Activated T-cell treated with anti-CD3 and anti-CD28 coated beads, Interleukin-2, amount 50 U/mL, for 24 hours (primary cell): Measurements from ENCODE around the gene COA8.

Experiments used
- DNase-seq: peaks from one replicate; pipeline ENCODE4 v3.0.0-alpha.2; 2020
- H3K27ac Mint-ChIP-seq: 2 replicates; pipeline ENCODE4 v1.8.0; 2020; ENCODE audit warnings: mild to moderate bottlenecking, mixed read lengths
- H3K27me3 Mint-ChIP-seq: 2 replicates; pipeline ENCODE4 v1.8.0; 2020; ENCODE audit warnings: mixed read lengths
- H3K36me3 Mint-ChIP-seq: 2 replicates; pipeline ENCODE4 v1.8.0; 2020; ENCODE audit warnings: low read depth, mixed read lengths
- H3K4me1 Mint-ChIP-seq: 2 replicates; pipeline ENCODE4 v1.8.0; 2020; ENCODE audit warnings: low read depth, mixed read lengths
- H3K4me3 Mint-ChIP-seq: 2 replicates; pipeline ENCODE4 v1.8.0; 2020; ENCODE audit warnings: mild to moderate bottlenecking, moderate library complexity, mixed read lengths
- H3K9me3 Mint-ChIP-seq: 2 replicates; pipeline ENCODE4 v1.8.0; 2020; ENCODE audit warnings: mixed read lengths

COA8 gene

GRCh38 chr14:103560691-103561090 is 2.1 kb upstream of the COA8 start:
- peaks cover 67% of the 10 kb centered on the region for H3K36me3 Mint-ChIP-seq
- peaks cover 66% of the 10 kb centered on the region for H3K4me1 Mint-ChIP-seq
- H3K27ac Mint-ChIP-seq = peak overlapping the region; percentile 94

DNA sequence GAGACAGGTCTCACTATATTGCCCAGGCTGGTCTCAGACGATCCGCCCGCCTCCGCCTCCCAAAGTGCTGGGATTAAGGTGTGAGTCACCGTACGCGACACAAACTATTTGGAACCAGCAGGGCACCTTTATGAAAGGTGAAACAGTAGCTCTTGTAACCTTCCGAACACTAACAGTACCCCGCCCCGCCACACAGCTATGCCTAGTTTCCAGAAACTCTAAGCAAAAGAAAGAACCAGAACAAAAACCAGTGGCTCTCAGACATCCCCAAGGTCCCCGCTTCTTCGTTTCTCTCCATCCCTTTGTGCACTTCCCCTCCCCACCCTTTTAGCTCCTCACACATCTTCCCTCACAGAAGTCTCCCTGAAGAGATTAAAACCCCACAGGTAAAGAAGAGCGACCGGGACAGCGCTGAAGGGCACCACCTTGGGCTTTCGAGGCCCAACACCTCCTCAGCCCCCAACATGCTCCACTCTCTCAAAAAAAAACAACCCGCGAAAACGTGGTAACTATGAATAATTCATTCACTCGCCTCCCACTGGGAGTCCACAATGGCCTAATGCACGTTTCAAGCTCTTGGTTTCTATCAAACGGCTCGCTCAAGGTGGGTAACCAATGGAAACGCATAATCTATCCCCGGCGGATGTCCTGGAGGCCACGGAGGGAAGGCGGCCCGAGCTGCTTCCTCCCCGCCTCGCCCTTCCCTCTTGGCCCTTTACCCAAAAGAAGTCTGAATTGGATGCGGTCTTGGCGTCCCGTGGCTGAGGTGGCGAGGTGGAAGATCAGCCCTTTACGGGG is 1.2 kb upstream of the COA8 start:
- peaks cover 72% of the 10 kb centered on the region for H3K4me1 Mint-ChIP-seq
- DNase-seq = no peak
- H3K27ac Mint-ChIP-seq = peak overlapping the region; percentile 94
- H3K36me3 Mint-ChIP-seq = peaks cover 70% of the 10 kb centered on the region
- H3K4me3 Mint-ChIP-seq = peak overlapping the region; percentile 95
- no peaks in the 10 kb centered on the region for H3K27me3 Mint-ChIP-seq
- H3K9me3 Mint-ChIP-seq = no peaks in the 10 kb centered on the region

More at GRCh38 chr14:103560691-103561090, 2.1 kb upstream of the COA8 start:
- Mint-ChIP-seq H3K27me3 (no peaks in the 10 kb centered on the region), H3K4me3 (peak overlapping the region; percentile 95), H3K9me3 (no peaks in the 10 kb centered on the region)
- DNase-seq = no peak

DNA sequence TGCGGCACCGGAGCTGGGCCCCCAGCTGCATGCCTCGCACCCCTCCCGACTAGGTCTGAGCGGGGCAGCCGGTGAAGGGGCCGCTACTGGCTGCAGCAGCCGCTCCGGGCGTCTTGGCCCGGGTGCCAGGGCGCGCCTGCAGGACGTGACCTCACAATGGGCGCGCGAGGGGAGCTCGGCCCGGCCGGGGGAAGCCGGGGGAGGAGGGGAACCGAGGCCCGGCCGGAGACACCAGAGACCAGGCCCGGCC is 656 bp upstream of the COA8 start:
- Mint-ChIP-seq H3K36me3 (peaks cover 68% of the 10 kb centered on the region), H3K4me3 (peak overlapping the region; percentile 95), H3K27me3 (no peaks in the 10 kb centered on the region), H3K9me3 (no peaks in the 10 kb centered on the region), H3K27ac (peak overlapping the region; percentile 94), H3K4me1 (peaks cover 70% of the 10 kb centered on the region)
- DNase-seq = no peak

GRCh38 chr14:103563226-103563620 is 463 bp downstream of the COA8 start:
- Mint-ChIP-seq H3K4me3 (peak overlapping the region; percentile 95), H3K9me3 (no peaks in the 10 kb centered on the region), H3K4me1 (peaks cover 65% of the 10 kb centered on the region), H3K27ac (peak overlapping the region; percentile 88), H3K36me3 (peaks cover 60% of the 10 kb centered on the region), H3K27me3 (no peaks in the 10 kb centered on the region)
- no peak for DNase-seq

- DNase-seq = no peak
- peaks cover 58% of the 10 kb centered on the region for H3K4me1 Mint-ChIP-seq
These were observed 1.2 kb downstream of the COA8 start for GRCh38 chr14:103563844-103564505.

DNA sequence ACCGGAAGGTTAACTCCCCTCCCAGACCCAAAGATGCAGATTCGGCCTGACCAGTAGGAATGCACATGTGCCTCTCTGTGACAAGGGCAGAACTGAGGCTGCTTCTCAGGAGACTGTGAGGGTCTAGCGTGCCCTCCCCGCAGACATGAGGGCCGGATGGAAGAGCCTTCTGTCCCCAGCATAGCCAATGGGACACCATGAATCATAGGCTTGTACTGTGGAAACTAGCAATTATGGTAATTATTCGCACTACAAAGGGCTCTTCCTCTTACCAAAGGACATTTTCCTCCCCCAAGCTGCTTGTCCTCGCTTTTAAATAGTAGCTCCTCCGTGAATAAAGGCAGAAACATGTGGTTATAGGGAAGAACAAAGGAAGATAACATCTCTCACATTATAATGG is 6.2 kb downstream of the COA8 start:
- Mint-ChIP-seq H3K36me3 (peaks cover 35% of the 10 kb centered on the region), H3K27ac (no peak overlapping the region), H3K4me1 (peaks cover 24% of the 10 kb centered on the region), H3K4me3 (no peak overlapping the region), H3K27me3 (no peaks in the 10 kb centered on the region), H3K9me3 (no peaks in the 10 kb centered on the region)
- no peak for DNase-seq

More at GRCh38 chr14:103563844-103564505, 1.2 kb downstream of the COA8 start:
- Mint-ChIP-seq H3K9me3 (no peaks in the 10 kb centered on the region), H3K27me3 (no peaks in the 10 kb centered on the region), H3K4me3 (peak overlapping the region; percentile 95), H3K36me3 (peaks cover 53% of the 10 kb centered on the region), H3K27ac (peak overlapping the region; percentile 52)

GRCh38 chr14:103569408-103569807 is 6.6 kb downstream of the COA8 start:
- Mint-ChIP-seq H3K27me3 (no peaks in the 10 kb centered on the region), H3K4me3 (no peak overlapping the region), H3K4me1 (peaks cover 20% of the 10 kb centered on the region), H3K36me3 (peaks cover 37% of the 10 kb centered on the region), H3K9me3 (no peaks in the 10 kb centered on the region), H3K27ac (no peak overlapping the region)
- DNase-seq = no peak

GRCh38 chr14:103574104-103574503 is 11.3 kb downstream of the COA8 start:
- Mint-ChIP-seq H3K27me3 (no peaks in the 10 kb centered on the region), H3K27ac (no peak overlapping the region), H3K4me1 (peaks cover 2% of the 10 kb centered on the region), H3K9me3 (no peaks in the 10 kb centered on the region), H3K36me3 (peaks cover 60% of the 10 kb centered on the region), H3K4me3 (no peak overlapping the region)
- DNase-seq = no peak

DNA sequence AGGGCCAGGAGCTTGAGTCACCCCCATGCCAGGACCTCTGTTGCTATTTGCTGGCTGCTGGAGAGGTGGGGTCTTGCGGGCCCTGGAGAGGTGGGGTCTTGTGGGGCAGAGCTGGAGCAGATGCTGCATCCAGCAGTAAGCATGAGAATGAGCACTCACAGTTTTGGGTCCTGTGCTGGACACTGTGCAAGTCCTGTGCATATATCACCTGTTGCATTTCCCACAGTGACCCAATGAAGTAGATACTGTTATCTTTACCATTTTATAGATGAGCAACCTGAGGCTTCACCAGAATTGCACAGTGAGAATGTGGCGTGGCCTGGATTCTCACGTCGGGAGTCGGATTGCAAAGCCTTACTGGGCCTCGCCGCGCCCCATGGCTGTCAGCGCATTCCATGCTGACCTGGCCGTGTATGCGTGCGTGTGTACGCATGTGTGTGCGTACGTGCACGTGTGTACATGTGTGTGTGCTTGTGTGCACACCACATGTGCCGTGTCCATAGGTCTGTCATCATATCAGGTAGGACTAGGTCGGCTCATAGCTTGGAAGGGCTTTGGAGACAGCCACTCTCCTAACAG is 12.0 kb downstream of the COA8 start:
- H3K27ac Mint-ChIP-seq = no peak overlapping the region

DNA sequence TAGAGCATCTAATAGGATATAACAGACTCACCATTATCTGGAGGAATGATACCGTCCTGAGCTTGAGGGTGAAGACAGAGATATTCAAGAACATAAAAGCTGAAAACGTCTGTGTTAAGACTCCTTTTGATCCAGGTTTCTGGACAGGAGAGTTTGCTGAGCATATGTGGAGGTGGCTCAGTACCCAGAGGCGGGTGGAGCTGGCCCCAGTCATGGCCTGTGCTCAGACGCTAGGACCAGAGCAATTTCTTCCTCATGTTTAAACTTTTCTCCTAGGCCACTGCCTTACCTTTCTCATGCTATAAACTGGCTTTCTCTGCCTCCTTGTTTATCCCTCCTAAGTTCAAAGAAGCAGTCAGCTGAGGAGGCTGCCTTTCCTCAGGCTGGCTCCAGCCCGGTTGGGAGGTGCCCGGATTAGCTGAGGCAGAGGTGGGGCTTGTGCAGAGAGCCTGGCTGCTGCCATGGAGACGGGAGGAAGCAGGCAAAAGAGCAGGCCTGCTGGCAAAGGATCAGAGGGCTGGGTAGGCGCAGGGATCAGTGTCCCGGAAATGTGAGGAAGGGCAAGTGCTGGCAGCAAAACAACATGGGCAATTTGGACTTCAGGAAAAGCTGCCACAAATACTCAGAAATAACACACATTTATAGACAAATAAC is 13.7 kb downstream of the COA8 start:
- Mint-ChIP-seq H3K36me3 (peaks cover 64% of the 10 kb centered on the region), H3K27me3 (no peaks in the 10 kb centered on the region), H3K4me3 (no peak overlapping the region), H3K27ac (no peak overlapping the region), H3K4me1 (no peaks in the 10 kb centered on the region), H3K9me3 (no peaks in the 10 kb centered on the region)
- no peak for DNase-seq

More for the DNA sequence above, 12.0 kb downstream of the COA8 start:
- no peak overlapping the region for H3K4me3 Mint-ChIP-seq
- no peaks in the 10 kb centered on the region for H3K27me3 Mint-ChIP-seq
- H3K36me3 Mint-ChIP-seq = peaks cover 58% of the 10 kb centered on the region
- H3K9me3 Mint-ChIP-seq = no peaks in the 10 kb centered on the region
- no peaks in the 10 kb centered on the region for H3K4me1 Mint-ChIP-seq
- no peak for DNase-seq

GRCh38 chr14:103578401-103579075 is 15.8 kb downstream of the COA8 start:
- Mint-ChIP-seq H3K4me3 (no peak overlapping the region), H3K36me3 (peaks cover 62% of the 10 kb centered on the region)

GRCh38 chr14:103581206-103581605 is 18.4 kb downstream of the COA8 start:
- Mint-ChIP-seq H3K9me3 (no peaks in the 10 kb centered on the region), H3K27ac (no peak overlapping the region), H3K4me3 (no peak overlapping the region), H3K27me3 (no peaks in the 10 kb centered on the region), H3K36me3 (peaks cover 54% of the 10 kb centered on the region), H3K4me1 (no peaks in the 10 kb centered on the region)
- DNase-seq = no peak

More at GRCh38 chr14:103578401-103579075, 15.8 kb downstream of the COA8 start:
- DNase-seq = no peak
- H3K9me3 Mint-ChIP-seq = no peaks in the 10 kb centered on the region
- H3K4me1 Mint-ChIP-seq = no peaks in the 10 kb centered on the region
- H3K27me3 Mint-ChIP-seq = no peaks in the 10 kb centered on the region
- no peak overlapping the region for H3K27ac Mint-ChIP-seq

- H3K4me1 Mint-ChIP-seq = no peaks in the 10 kb centered on the region
- no peaks in the 10 kb centered on the region for H3K9me3 Mint-ChIP-seq
- peaks cover 49% of the 10 kb centered on the region for H3K36me3 Mint-ChIP-seq
- no peak for DNase-seq
- no peak overlapping the region for H3K27ac Mint-ChIP-seq
- H3K4me3 Mint-ChIP-seq = no peak overlapping the region
- H3K27me3 Mint-ChIP-seq = no peaks in the 10 kb centered on the region
These were observed 19.4 kb downstream of the COA8 start for GRCh38 chr14:103581954-103582703.
